H9 (cell line): ENCODE data around the gene MPHOSPH8. TPM values are rescaled to one million over a fixed set of nuclear protein-coding genes. Genes with fewer than 3 reads are reported as not detected.
A peak's percentile ranks its signal among the peaks of the same experiment; 100 is the strongest.

Source experiments
- DNase-seq: peaks from one replicate; pipeline ENCODE4 v3.0.0-alpha.2; 2017
- H2AFZ ChIP-seq: one replicate; pipeline ENCODE4 v1.6.1; 2013; ENCODE audit warnings: mild to moderate bottlenecking, low read length, control low read depth, moderate library complexity
- H2AK5ac ChIP-seq: 2 replicates; pipeline ENCODE4 v1.6.1; 2013; ENCODE audit warnings: low read length, control low read depth, mixed read lengths; ENCODE audit not compliant: insufficient read length
- H2BK120ac ChIP-seq: one replicate; pipeline ENCODE4 v1.6.1; 2013; ENCODE audit warnings: low read depth, mild to moderate bottlenecking, low read length, control low read depth, inconsistent platforms; ENCODE audit not compliant: poor library complexity, severe bottlenecking
- H2BK12ac ChIP-seq: 2 replicates; pipeline ENCODE4 v1.6.1; 2013; ENCODE audit warnings: low read length, control low read depth, mixed read lengths, low read depth; ENCODE audit not compliant: insufficient read length
- H2BK15ac ChIP-seq: 2 replicates; pipeline ENCODE4 v1.6.1; 2013; ENCODE audit warnings: low read depth, low read length, control low read depth
- H2BK20ac ChIP-seq: one replicate; pipeline ENCODE4 v1.6.1; 2013; ENCODE audit warnings: low read depth, mild to moderate bottlenecking, low read length, control low read depth, inconsistent platforms; ENCODE audit not compliant: poor library complexity, severe bottlenecking
- H2BK5ac ChIP-seq: 2 replicates; pipeline ENCODE4 v1.6.1; 2013; ENCODE audit warnings: low read length, control low read depth, mixed read lengths; ENCODE audit not compliant: insufficient read length
- H3K14ac ChIP-seq: 2 replicates; pipeline ENCODE4 v1.6.1; 2013; ENCODE audit warnings: low read length, control low read depth; ENCODE audit not compliant: insufficient read depth
- H3K18ac ChIP-seq: 2 replicates; pipeline ENCODE4 v1.6.1; 2013; ENCODE audit warnings: low read depth, mild to moderate bottlenecking, mixed read lengths, low read length, control low read depth; ENCODE audit not compliant: insufficient read length
- H3K23ac ChIP-seq: 2 replicates; pipeline ENCODE4 v1.6.1; 2013; ENCODE audit warnings: low read length, control low read depth, mixed read lengths, low read depth; ENCODE audit not compliant: insufficient read length
- H3K23me2 ChIP-seq: 2 replicates; pipeline ENCODE4 v1.6.1; 2013; ENCODE audit warnings: low read depth, mild to moderate bottlenecking, mixed read lengths, low read length, control low read depth; ENCODE audit not compliant: insufficient read length, poor library complexity, severe bottlenecking
- H3K27ac ChIP-seq: 2 replicates; pipeline ENCODE4 v1.5.1; 2013; ENCODE audit warnings: low read length, control low read depth, mixed read lengths, low read depth; ENCODE audit not compliant: insufficient read length
- H3K27me3 ChIP-seq: 2 replicates; pipeline ENCODE4 v1.6.1; 2013; ENCODE audit warnings: low read length, control low read depth, inconsistent platforms; ENCODE audit not compliant: insufficient read depth
- H3K4ac ChIP-seq: 2 replicates; pipeline ENCODE4 v1.6.1; 2013; ENCODE audit warnings: low read depth, mild to moderate bottlenecking, control low read depth, inconsistent platforms, low read length, moderate library complexity
- H3K4me1 ChIP-seq: 2 replicates; pipeline ENCODE4 v1.6.1; 2013; ENCODE audit warnings: low read length, control low read depth, inconsistent platforms; ENCODE audit not compliant: insufficient read depth
- H3K4me2 ChIP-seq: 2 replicates; pipeline ENCODE4 v1.6.1; 2013; ENCODE audit warnings: low read length, control low read depth, mixed read lengths; ENCODE audit not compliant: insufficient read length, insufficient read depth
- H3K56ac ChIP-seq: 2 replicates; pipeline ENCODE4 v1.6.1; 2013; ENCODE audit warnings: low read depth, mild to moderate bottlenecking, mixed read lengths, low read length, control low read depth; ENCODE audit not compliant: insufficient read length
- H3K79me1 ChIP-seq: 2 replicates; pipeline ENCODE4 v1.6.1; 2013; ENCODE audit warnings: low read depth, mild to moderate bottlenecking, moderate library complexity, low read length, control low read depth, inconsistent platforms; ENCODE audit not compliant: insufficient read depth, poor library complexity, severe bottlenecking
- H3K79me2 ChIP-seq: 2 replicates; pipeline ENCODE4 v1.6.1; 2013; ENCODE audit warnings: low read length, control low read depth, inconsistent platforms; ENCODE audit not compliant: insufficient read depth
- H3K9ac ChIP-seq: 2 replicates; pipeline ENCODE4 v1.6.1; 2013; ENCODE audit warnings: low read length, control low read depth, mixed read lengths; ENCODE audit not compliant: insufficient read length; ENCODE audit errors: extremely low read depth
- H3K9me3 ChIP-seq: one replicate; pipeline ENCODE4 v1.6.1; 2013; ENCODE audit warnings: low read depth, low read length, inconsistent platforms; ENCODE audit not compliant: control insufficient read depth
- H3T11ph ChIP-seq: one replicate; pipeline ENCODE4 v1.6.1; 2013; ENCODE audit warnings: mild to moderate bottlenecking, low read length, control low read depth, inconsistent platforms
- H4K20me1 ChIP-seq: one replicate; pipeline ENCODE4 v1.6.1; 2013; ENCODE audit not compliant: control insufficient read depth, insufficient read length, insufficient read depth
- H4K5ac ChIP-seq: 2 replicates; pipeline ENCODE4 v1.6.1; 2013; ENCODE audit warnings: low read depth, mild to moderate bottlenecking, mixed read lengths, low read length, control low read depth; ENCODE audit not compliant: insufficient read length
- H4K8ac ChIP-seq: replicated peaks from 2 replicates; pipeline ENCODE4 v1.6.1; 2013; ENCODE audit warnings: low read length, control low read depth, mixed read lengths, low read depth; ENCODE audit not compliant: insufficient read length
- H4K91ac ChIP-seq: 2 replicates; pipeline ENCODE4 v1.6.1; 2013; ENCODE audit warnings: low read depth, mild to moderate bottlenecking, moderate library complexity, mixed read lengths, low read length, control low read depth; ENCODE audit not compliant: insufficient read length
- H3K27ac Mint-ChIP-seq, 3 experiments: 2 replicates in 2 of 3; 3 replicates in 1 of 3; pipeline ENCODE4 v1.8.0; 2020 to 2021; ENCODE audit warnings: mixed read lengths in 3 of 3, mild to moderate bottlenecking in 1 of 3, moderate library complexity in 1 of 3
- H3K27me3 Mint-ChIP-seq: 2 replicates; pipeline ENCODE4 v1.8.0; 2021; ENCODE audit warnings: low read depth, mild to moderate bottlenecking, moderate library complexity, mixed read lengths
- H3K36me3 Mint-ChIP-seq, 3 experiments: 2 replicates in 2 of 3; 3 replicates in 1 of 3; pipeline ENCODE4 v1.8.0; 2020 to 2021; ENCODE audit warnings: low read depth in 3 of 3, mixed read lengths in 3 of 3; ENCODE audit not compliant: insufficient read depth in 1 of 3
- H3K4me1 Mint-ChIP-seq, 2 experiments: 2 replicates each; pipeline ENCODE4 v1.8.0; 2020; ENCODE audit warnings: mixed read lengths in 2 of 2
- H3K4me3 Mint-ChIP-seq, 2 experiments: 2 replicates in 1 of 2; 3 replicates in 1 of 2; pipeline ENCODE4 v1.8.0; 2020 to 2021; ENCODE audit warnings: mild to moderate bottlenecking in 2 of 2, mixed read lengths in 2 of 2, moderate library complexity in 1 of 2
- H3K9me3 Mint-ChIP-seq, 2 experiments: 2 replicates in 1 of 2; 3 replicates in 1 of 2; pipeline ENCODE4 v1.8.0; 2020; ENCODE audit warnings: mild to moderate bottlenecking in 2 of 2, mixed read lengths in 2 of 2, moderate library complexity in 1 of 2
- CTCF ChIP-seq: fragments of 200-600 bp; sonication (generic); conservative IDR thresholded peaks from 3 replicates; pipeline ENCODE4 v1.8.0; 2021; ENCODE audit warnings: antibody characterized with exemption, mild to moderate bottlenecking
- WGBS: extraction: QIAGEN DNeasy Blood & Tissue Kit; methylation state at CpG from one replicate; pipeline ENCODE4 v1.1.7; 2013; ENCODE audit warnings: missing lambda C conversion rate, low lambda C conversion rate, mixed read lengths; ENCODE audit not compliant: insufficient read length; ENCODE audit errors: extremely low coverage; 5-methylcytosine and 5-hydroxymethylcytosine counted together
- total RNA-seq: library from RNA; stranded (reverse); gene quantifications from 2 replicates; pipeline ENCODE4 v1.2.1, GENCODE V29; 2021

Gene MPHOSPH8
- total RNA-seq, 1 experiment from 2014 or later, result 21.1 TPM

GRCh38 chr13:19673473-19674430 is 40.3 kb downstream of the MPHOSPH8 start:
- Histone ChIP-seq H3K4me2 (no peak overlapping the region), H3K27ac (no peak overlapping the region), H2BK20ac (no peak overlapping the region), H3K23ac (no peak overlapping the region), H3K18ac (no peak overlapping the region), H3K9me3 (no peaks in the 10 kb centered on the region), H3K56ac (no peak overlapping the region), H3K4me1 (no peaks in the 10 kb centered on the region), H3K79me2 (no peaks in the 10 kb centered on the region), H4K20me1 (no peaks in the 10 kb centered on the region), H2AK5ac (no peak overlapping the region), H2AFZ (no peak overlapping the region), H2BK15ac (no peak overlapping the region), H3K79me1 (peaks cover 4% of the 10 kb centered on the region), H3K27me3 (no peaks in the 10 kb centered on the region), H2BK5ac (no peak overlapping the region), H2BK120ac (no peak overlapping the region), H3K23me2 (no peaks in the 10 kb centered on the region), H3T11ph (no peak overlapping the region), H3K4ac (no peak overlapping the region), H2BK12ac (no peak overlapping the region), H3K9ac (no peak overlapping the region), H4K91ac (no peak overlapping the region), H4K8ac (no peak overlapping the region), H4K5ac (no peak overlapping the region), H3K14ac (no peak overlapping the region)
- peaks cover 33 to 76% (median 66%) of the 10 kb centered on the region in 3 experiments for H3K36me3 Mint-ChIP-seq
- H3K4me3 Mint-ChIP-seq, result no peak overlapping the region
- no peaks in the 10 kb centered on the region for H3K9me3 Mint-ChIP-seq
- peak overlapping the region in 1 of 3 experiments; percentile 72; a peak in 2 of 7 replicates for H3K27ac Mint-ChIP-seq
- peaks cover 2 to 6% of the 10 kb centered on the region in 2 experiments; a peak in 1 of 4 replicates for H3K4me1 Mint-ChIP-seq
- no peaks in the 10 kb centered on the region for H3K27me3 Mint-ChIP-seq
- no peak for DNase-seq
- TF ChIP-seq CTCF, result no peak
- no CpG with 5 or more reads among the region's 11 CpGs for WGBS
